Activated CD4-positive, alpha-beta T cell treated with anti-CD3 and anti-CD28 coated beads, Interleukin-2, amount 50 U/mL, for 48 hours (primary cell): Measurements from ENCODE around the gene RNASEH1.

Source experiments
- DNase-seq, 2 experiments: peaks; one replicate each; pipeline ENCODE4 v3.0.0-alpha.2; 2020

RNASEH1 gene, protein sequence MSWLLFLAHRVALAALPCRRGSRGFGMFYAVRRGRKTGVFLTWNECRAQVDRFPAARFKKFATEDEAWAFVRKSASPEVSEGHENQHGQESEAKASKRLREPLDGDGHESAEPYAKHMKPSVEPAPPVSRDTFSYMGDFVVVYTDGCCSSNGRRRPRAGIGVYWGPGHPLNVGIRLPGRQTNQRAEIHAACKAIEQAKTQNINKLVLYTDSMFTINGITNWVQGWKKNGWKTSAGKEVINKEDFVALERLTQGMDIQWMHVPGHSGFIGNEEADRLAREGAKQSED

DNA sequence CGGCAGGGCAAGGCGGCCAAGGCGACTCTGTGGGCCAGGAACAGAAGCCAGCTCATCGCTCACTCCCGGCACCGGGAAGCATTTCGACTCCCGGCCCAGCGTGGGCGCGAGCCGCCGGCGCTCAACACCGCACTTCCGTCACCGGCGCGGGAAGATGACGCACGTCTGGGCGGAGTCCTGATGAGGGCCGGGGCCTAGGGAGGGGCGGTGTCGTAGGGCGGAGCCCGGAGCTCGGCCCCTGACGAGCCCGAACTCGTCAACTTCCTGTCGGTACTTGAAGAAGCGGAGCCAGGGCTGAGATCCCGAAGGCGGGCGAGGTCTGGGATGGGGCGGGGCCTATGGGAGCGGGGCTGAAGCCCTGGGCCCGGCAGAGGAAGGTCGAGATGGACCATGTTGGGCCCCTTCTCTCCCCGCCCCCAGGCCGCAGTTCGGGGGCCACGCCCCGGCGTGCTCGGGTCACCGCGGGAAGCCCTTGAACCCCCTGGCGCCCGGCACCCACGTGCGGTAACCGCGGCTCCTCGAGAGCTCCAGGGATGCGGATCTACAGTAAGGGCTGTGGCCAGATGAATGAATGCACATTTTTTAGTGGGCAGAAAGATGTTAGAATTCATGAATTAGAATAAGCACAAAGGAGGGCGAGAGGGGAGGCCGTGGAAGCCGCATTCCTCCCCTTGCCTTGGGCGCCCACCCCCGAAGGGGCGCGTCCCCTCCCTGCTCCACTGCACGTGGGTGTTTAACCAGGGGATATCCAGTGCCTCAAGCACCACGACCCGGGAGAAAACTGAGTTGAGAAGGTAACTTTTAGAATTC lies at the start of gene RNASEH1:
RNASEH1 (minus strand) TSS at position 129 of the 810 bp plus-strand sequence; CDS start at position 56, 73 bp downstream.
- DNase-seq, result peak; percentile 98

DNA sequence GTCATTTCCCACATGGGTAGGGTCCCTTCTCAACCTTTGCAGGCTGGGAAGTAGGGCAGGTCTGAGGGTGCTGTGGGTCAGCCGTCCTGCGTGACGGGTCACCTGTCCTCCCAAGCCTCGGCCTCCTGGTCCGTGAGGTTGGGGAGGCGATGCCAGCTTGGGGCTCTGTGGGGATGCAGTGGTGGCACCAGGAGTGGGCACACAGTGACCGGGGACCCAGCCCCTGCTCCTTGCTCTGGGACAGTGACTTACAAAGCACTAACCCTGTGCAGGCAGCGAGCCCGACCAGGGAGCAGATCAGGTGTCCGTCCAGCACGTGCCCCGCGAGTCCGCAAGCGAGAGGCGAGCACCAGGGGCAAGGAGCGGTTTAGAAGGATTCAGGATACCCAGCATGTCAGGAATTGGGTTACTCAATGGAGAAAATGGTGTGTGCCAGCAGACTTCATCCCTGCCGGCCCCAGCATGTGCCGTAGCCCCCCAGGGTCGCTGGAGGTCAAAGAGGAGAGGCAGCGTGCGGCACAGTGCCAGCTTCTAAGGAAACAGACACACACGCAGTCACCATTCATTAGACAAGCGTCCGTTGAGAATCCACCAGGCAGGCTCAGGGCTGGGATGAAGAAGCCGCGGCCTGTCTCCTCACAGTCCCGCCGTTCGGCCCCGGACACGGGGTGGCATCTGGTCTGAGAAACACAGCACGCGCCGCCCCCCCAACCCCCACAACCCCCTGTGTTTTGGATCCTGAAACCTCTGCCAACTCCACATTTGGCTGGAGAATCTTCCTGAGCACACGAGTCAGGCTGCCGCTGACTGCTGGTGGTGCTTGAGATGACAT lies 48.5 kb upstream of the RNASEH1 start:
- no peak for DNase-seq

DNA sequence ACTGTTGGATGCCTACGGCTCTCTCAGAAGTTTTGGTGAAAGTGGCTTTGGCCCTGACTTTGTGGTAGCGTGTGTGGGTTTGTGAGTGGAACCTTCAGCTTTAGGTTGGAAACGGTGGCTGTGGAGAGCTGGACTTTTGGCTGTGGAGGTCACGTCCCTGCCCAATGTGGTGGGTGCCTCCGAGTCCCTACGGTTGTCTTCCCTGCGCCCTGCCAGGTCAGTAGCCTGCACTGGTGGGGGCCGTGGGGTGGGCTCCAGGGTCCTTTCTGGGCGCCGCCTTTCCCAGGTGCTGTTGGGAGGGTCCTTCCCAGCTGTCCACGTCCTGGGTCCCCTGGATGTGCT lies 47.9 kb upstream of the RNASEH1 start:
- DNase-seq, result no peak

DNA sequence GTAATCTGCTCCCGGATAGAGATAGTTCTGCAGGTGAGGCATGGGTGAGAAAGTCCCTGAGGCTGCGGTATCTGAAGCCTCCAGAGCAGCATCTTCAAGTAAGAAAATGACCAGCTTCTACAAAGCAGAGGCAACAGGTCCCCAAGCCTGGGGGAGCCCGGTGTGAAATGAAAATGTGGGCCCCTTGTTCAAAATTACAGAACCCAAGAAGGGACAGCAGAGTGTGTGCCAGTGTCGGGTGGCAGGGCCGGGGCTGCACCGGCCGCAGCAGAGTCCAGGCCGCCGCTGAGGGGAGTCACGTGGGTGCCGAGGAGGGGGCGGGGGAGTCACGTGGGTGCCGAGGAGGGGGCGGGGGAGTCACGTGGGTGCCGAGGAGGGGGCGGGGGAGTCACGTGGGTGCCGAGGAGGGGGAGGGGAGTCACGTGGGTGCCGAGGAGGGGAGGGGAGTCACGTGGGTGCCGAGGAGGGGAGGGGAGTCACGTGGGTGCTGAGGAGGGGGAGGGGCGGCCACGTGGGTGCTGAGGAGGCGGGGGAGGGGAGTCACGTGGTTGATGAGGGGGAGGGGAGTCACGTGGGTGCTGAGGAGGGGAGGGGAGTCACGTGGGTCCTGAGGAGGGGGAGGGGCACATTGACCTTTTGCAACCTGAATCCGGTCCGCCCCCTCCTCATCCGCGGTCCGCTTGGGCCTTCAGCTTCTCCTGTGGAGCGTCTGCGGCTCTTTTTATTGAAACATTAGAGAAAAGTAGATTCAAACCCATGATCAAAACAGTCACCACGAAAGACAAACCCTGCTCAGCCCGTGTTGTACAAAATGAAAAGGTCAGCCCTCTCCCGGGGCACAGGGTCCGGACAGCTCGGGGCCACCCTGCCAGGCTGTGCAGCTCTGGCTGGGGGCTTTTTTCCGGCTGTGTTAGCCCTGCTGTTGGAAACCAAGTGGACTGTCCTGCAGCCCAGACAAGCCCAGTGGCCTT lies 47.1 kb upstream of the RNASEH1 start:
- DNase-seq, result peak; percentile 46 to 50

DNA sequence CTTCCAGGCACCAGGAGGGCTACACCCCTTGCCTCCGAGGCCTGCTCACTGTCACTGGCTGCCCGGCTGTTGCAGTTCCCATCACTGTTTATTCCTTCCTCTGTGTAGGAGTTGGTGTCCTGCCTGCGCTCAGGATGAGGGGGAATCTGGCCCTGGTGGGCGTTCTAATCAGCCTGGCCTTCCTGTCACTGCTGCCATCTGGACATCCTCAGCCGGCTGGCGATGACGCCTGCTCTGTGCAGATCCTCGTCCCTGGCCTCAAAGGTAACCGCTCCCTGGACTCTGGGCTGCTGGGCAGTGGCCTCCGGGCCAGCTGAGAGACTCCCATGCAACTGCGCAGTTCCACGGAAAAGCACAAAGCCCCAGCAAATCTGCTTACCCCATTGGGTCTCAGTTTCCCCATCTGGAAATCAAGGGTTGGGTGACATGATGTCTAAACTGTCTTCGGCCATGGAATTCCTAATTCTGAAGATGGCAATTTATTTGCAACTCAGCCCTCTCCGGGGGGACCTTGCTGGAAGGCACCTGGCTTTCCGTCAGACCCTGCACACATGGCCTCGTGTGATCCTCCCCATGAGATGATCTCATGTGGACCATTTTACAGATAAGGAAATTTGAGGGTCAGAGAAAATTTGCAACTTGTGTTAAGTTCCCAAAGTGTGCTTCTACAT lies 46.2 kb upstream of the RNASEH1 start:
- no peak for DNase-seq

DNA sequence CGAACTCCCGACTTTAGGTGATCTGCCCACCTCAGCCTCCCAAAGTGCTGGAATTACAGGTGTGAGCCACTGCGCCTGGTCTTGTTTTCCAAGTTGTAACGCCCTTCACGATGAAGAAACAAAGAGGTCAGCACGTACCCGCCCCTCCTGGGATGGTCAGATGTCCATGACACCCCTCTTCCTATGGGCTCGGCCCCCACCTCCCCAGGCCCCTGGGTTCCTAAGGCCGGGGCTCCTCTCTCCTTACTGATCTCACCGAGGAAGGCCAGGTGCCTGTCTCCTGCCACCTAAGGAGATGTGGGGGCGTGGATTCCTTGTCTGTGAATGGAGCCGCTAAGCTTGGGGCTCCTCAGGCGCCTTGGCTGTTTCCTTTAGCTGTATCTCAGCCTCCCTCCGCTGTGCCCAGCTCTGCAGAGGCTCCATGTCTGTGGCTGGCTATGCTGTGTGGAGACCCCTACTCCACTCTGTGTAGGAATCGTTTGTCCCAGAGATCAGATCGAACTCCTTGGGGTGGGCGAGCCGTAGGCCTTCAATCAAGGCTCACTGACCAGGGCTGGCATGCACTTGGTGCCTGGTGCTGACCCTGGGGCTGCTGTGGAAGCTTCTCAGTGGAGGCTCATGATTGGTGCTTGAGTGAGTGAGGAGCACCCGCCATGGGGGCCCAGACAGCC lies 45.5 kb upstream of the RNASEH1 start:
- DNase-seq, result no peak

DNA sequence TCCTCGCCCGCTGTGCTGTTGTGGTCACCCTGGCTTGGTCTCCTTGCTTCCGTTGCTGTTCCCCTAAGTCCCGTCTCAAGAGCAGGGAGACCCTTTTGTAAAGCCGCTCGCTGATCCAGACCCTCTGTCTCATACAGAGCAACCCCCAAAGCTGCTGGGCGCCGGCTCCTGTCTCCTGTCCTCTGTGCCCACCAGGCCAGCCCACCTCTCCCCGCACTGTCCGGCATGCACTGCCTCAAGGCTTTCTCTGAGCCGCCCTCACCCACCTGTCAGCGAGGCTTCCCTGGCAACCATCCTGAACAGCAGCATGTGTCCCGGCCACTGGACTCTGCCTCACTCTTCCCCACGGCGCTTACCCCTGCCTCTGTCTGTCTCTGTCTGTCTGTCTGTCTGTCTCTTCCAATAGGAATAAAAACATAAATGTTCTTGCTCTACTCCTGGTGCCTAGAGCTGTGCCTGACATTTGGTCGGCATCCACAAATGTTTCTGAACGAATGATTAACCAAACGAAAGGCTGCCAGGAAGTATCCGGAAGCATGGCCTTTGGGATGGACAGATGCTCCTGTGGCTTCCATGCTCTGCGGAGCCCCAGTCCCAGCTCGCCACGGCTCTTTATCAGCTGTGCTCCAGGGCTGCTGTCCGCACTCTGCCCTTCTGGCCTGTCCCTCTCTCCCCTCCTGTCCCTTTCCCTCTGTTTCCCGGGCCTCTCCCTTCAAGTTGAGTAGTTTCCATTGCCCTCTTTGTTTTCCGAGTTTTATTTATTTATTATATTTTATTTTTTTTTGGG lies 44.6 kb upstream of the RNASEH1 start:
- DNase-seq, result no peak

DNA sequence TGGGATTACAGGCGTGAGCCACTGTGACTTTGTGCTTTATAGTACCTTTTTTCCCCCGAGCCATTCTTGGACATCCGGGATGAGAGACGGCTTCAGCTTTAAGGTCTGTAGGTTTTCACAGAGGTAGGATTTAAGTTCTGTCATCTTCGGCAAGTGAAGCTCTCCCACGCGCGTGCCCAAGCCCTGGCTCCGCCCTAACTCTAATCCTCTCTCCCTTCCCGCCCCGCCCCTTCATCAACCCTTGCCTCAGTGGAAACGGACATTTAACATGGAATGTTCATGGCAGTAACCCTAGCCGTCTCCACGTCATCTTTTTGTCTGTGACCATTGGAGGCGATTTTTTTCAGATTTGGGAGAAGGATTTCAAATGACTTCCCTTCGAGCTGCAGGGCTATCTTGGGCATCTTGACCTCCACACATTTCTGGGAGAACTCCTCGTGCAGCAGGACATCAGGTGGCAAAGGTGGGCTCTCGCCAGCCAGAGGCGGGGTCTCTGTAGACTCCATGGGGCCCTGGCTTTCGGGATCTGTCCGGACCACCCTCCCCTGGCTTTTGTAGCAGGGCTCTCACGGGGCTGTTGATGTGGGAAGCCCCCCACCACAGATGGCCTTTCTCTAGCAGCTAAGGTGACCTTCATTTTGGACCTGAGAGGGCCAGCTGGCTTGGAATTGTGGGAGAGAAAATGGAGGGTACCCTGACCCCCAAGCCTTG lies 43.6 kb upstream of the RNASEH1 start:
- DNase-seq, result no peak

DNA sequence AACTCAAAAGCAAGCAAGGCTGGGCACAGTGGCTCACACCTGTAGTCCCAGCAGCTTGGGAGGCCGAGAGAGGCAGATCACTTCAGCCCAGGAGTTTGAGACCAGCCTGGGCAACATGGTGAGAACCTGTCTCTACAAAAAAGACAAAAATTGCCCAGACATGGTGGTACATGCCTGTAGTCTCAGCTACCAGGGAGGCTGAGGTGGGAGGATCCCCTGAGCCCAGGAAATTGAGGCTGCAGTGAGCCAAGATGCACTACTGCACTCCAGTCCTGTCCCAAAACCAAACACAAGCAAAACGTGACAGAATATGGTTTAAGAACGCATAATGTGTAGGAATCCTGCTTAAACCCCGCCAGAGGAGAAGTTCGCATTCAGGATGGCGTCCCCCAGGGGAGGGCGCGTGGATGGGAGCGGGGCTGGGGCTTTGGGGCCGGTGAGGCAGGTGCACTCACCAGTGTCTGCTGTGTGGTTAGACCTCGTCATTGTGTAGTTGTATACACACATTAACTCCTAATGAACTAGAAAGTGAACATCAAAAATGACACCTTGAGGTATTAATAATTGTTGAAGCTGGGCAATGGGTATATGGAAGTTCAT lies 42.2 kb upstream of the RNASEH1 start:
- no peak for DNase-seq

DNA sequence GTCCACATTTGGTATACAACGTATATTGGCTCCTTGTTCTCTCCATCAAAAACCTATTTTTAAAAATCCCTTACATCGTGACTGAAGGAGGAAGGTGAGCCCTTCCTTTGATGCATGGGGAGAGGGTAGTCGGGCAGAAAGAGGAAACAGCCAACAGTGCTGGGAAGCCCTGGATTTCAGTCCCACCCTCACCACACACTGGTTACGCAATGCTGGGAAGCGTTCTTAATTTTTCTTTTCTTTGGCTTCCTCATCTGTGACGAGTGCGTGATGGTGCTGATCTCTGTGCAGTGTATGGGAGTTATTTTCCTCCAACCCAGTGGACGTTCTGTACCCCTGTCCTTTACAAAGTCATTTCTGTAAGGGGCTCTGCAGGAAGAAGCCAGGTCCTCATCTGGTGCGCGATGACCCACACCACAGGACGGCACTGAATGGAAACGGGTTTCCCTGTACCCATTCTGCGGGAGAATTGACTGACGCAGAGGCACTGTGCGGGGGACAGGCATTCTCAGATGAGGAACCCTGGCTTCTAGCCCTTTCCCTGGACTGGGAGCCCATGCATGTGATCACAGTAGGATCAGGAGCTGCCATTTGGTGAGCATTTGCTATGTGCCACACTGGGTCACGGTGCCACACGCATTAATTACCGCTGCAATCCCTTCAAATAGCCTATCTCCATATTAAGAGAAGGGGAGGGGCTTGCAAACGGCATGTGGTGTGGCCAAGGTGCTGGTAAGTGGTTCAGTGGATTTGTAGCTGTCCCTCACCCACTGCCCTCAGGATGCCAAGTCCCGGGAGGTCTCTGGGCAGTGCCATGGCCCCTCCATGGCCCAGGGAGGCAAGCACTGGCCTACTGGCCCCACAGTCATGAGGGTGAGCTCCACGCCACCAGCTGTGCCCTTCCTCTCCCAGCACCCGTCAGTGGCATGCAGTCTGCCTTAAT lies 41.0 kb upstream of the RNASEH1 start:
- no peak for DNase-seq

DNA sequence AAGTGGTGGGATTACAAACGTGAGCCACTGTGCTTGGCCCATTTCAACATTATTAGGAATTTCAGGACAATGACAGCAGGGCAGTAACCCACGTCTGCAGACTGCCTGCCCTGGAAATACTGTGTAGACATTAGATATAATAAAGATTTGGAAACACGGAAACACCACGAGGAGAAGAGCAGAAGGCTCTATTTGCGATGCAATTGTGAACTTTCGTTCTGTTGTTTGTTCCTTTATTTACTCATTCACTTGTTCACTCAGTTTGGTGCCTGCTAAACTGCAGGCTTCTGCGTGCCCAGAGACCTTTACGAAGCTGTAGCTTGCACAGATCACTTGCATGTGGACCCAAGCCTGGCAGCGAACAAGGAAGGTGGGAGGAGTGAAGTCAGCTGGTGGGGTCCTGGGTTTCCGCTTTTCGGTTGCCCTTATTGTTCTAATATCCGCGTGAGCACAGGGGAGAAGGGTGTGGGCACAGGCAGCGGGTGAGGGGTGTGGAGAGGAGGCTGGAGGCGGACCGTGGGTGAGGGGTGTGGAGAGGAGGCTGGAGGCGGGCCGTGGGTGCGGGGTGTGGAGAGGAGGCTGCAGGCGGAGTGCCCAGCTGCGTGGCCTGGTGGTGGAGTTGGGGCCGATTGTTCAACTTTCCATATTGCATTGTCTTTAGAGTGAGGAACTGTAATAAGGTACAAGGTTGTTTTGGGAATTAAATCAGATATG lies 40.2 kb upstream of the RNASEH1 start:
- no peak for DNase-seq

DNA sequence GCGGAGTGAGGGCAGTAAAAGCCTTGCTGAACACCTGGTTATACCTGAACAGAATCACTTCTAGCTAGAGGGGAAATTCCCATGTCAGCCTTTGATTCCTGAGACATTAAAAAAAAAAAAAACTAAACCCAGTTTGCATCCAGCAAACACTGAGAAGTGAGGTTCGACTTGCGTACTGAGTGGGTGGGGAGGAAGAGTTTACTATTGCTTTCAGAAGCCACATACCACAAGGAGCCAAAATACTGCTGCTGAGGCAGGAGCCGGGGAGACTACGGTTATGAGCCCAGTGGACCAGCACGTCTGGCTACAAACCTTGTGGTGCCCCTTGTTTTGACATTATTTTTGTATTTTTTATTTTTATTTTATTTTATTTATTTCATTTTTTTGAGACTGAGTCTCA lies 39.4 kb upstream of the RNASEH1 start:
- peak; percentile 30 to 49 for DNase-seq

DNA sequence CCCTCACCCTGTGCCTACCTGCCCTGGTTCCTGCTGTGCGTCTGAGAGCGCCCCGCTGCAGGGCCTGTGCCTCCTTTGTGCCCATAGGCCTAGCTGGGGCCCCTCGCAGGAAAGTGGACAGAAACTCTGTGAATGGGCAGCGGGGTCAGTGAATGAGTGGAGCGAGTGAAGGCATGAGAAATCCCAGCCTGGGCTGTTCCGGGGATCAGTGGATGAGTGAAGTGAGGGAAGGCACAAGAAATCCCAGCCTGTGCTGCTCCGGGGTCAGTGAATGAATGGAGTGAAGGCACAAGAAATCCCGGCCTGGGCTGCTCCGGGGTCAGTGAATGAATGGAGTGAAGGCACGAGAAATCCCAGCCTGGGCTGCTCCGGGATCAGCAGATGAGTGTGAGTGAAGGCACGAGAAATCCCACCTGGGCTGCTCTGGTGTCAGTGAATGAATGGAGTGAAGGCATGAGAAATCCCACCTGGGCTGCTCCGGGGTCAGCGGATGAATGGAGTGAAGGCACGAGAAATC lies 38.8 kb upstream of the RNASEH1 start:
- no peak for DNase-seq

DNA sequence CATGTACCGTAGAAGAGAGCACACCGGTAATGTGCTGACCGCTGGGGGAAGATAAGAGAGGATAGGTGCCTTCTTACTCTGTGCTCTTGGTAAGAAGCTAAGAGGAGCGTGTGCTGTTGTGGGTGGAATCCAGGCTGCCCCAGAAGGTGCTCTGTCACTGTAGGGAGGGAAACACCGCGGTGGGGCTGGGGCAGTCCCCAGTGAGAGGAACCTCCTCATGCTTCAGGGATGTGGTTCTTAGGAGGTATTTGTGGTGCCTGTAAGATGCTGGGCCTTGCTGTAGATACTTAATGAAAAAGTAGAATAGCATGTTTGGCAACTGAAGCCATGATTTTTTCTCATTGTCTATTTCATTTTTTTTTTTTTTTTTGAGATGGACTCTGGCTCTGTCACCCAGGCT lies 37.9 kb upstream of the RNASEH1 start:
- peak; percentile 63 to 73 for DNase-seq

DNA sequence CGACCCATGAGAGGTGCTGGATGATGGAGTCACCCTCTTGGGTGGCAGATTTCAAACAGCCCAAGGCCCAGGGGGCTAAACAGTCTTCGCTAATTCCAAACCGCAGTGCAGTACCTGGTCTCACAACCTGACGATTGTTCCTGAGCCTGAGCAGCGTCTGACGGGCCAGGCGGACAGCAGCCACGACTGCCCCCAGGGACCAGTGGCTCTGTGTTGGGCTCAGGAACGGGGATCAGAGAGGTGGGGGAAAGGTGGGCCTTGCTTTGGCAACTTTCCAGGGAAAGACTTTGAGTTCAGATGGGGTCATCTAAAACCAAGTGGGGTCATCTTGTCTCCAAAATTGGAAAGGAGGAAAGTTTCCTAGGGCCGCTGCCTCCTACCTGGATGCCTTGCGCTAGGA lies 37.3 kb upstream of the RNASEH1 start:
- no peak for DNase-seq

DNA sequence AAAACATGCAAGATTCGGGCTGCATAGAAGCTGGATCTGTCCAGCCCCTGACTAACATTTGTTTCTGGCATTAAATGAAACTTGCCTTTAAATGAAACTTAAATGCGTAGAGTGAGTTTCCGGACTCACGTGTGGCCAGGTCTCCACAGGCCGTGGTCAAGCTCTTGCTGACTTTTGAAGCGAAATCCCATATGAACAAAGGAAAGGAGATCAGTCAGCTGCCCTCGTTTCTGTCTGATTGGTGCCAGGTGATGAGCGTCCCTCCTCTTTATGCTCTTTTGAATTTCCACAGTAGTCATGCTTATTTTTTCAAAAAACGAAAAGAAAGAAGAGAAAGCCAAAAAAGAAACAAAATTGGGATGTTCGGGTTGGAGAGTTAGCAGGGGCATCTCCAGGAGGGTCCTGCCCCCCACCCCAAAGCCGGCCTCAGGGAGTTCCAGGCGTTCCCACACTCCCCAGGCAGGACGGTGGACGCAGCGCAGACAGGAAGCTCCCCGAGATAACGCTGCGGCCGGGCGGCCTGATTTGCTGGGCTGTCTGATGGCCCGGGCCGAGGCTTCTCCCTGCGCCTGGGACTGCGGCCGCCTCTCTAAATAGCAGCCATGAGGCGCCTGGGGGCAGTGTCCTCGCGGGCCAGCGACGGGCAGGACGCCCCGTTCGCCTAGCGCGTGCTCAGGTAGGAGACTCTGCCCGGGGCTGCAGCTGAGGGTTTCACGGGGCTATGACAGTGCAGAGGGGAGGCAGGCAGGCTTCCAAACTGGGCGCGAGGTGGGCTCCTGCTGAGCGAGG lies 36.6 kb upstream of the RNASEH1 start, which contains the start of gene COLEC11:
COLEC11 (plus strand) TSS at position 620 of the 789 bp plus-strand sequence. CDS start 9,229 bp downstream, outside the sequence.
- no peak for DNase-seq
